NCI-H226 (cell line): Measurements from ENCODE around the gene TBC1D22B.
"Not testable (repeated sequence)": the region's sequence is repeated elsewhere in the genome, so short reads cannot be mapped to it uniquely, and the experiment has no call there.

Experiments
- DNase-seq: peaks from one replicate; pipeline ENCODE4 v3.0.0-alpha.2; 2015

Gene TBC1D22B

GRCh38 chr6:37305841-37306425 lies 48.4 kb downstream of the TBC1D22B start:
- DNase-seq = no peak

DNA sequence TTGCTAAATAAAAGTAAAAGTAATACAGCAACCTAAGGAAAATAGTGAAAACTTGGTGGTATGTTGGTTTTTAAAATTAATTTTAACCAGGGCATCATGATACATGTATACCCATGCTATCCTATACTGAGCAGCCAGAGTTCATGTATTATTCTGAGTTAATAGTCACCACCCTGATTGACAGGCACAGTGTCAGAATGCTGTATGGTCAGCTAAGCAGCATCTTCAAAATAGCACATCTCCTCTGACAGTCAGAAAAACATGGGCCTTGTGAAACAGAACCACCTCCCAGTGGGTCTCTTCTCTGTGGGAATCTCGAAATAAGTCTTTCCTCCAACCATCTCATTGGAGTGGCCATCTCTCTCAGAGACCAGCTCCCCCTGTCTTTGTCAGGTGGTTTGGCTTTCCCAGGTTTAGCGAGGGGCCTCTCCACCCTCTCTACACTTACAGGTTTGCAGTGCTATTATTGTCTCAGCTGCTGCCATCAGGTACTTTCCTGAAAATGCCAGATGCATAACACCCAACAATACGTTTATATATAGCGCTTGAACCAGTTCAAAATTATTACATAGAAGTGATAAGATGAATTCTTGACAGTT lies 49.2 kb downstream of the TBC1D22B start:
- DNase-seq = no peak

GRCh38 chr6:37307484-37307883 lies 49.9 kb downstream of the TBC1D22B start:
- DNase-seq = not testable (repeated sequence)

DNA sequence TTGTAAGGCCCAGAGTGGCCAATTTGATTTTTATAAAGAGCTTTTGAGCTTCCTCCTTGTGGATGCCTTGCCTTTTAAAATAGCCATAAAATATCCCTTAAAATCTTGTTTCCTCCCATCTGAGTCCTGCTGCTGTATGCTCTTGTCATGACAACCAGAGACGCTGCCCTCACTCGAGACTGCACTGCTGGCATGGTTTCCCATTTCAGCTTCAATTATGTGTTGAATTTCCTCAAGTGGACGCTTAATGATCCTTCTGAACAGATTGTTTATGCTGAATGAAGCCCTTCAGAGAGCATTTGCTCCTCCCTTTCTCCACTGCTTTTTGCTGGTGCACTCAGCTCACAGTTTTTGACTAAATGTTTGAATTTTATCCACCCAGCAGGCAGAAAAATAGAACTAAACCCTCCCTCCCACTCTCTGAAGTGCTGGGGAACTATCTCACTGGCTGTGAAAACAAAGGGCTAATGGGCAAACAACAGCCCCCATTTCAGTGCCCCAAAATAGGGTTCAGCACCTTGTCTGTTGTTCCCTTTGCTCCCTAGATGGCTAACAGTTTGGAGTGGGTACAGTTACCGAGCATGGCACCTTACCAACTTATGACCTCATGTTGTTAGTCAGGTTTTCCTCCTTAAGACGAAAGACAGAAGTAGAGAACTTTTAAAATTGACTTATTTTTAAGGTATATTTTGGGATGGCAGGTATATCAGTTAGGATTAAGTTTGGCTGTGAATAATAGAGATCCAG lies 50.7 kb downstream of the TBC1D22B start:
- no peak for DNase-seq

DNA sequence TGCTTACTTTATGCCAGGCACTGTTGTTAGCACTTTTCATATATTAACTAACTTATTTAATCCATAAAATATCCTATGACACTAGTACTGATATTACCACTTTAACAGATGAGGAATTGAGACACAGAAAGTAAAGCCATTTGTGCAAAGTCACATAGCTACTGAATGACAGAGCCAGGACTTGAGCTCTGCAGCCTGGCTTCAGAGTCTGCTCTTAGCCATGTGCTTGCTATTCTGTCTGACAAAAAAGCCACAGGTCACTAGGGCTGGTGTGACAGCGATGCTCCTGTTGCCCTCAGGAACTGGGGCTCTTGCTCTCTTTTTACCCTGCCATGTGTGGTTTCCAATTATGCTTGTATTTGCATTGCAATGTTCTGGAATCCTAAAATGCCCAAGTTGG lies 51.5 kb downstream of the TBC1D22B start:
- DNase-seq = no peak

GRCh38 chr6:37309692-37310091 lies 52.1 kb downstream of the TBC1D22B start:
- DNase-seq = no peak

DNA sequence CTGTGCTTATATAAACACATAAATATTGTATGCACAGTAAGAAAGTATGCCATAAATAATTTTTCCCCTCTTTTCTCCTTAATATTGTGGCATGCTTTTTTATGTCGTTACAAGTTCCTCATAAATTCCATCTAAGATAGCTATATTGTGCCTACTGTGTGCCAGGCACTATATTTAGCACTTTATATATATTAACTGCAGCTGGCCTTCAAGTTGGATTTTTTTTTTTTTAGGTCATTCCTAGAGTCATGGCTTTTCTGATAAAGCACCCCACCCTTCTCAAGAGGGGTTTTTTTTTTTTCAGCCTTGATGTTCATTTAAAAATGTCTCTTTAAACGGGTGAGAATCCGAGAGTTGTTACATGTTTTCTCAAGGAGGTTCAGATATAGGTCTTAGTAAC lies 53.4 kb downstream of the TBC1D22B start:
- no peak for DNase-seq

DNA sequence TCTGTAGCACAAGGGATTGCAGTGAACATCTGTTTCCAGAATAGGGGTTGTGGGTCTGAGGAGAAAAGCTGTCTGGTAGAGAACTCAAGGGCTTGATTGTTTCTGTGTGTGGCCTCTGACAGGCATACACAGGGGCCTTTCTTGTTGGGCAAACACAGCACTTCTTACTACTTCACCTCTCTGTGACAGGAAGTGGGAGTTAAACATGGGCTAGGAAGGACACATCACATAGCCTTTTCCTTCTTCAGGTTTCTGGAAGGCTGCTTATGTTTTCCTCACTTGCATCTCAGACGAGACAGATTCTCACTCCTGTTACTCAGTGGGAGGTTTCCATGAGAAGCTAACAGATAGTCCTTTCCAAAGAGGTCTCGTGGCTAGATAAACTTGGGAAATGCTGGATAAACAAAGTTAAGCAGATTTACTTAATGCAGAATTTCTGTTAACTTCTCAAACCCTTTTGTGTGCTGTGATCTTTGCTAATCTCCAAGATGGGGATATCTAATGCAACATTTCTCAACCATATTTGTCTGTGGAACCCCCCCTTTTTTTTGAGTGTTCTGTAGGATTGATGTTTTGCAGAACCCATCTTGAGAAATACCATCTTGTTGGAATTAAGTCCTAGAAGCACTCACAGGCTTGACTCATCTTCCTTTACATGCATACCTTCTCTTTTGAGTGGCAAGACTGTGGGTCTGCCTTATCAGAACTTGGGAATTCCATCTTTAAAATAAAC lies 54.3 kb downstream of the TBC1D22B start:
- DNase-seq = peak; percentile 67

DNA sequence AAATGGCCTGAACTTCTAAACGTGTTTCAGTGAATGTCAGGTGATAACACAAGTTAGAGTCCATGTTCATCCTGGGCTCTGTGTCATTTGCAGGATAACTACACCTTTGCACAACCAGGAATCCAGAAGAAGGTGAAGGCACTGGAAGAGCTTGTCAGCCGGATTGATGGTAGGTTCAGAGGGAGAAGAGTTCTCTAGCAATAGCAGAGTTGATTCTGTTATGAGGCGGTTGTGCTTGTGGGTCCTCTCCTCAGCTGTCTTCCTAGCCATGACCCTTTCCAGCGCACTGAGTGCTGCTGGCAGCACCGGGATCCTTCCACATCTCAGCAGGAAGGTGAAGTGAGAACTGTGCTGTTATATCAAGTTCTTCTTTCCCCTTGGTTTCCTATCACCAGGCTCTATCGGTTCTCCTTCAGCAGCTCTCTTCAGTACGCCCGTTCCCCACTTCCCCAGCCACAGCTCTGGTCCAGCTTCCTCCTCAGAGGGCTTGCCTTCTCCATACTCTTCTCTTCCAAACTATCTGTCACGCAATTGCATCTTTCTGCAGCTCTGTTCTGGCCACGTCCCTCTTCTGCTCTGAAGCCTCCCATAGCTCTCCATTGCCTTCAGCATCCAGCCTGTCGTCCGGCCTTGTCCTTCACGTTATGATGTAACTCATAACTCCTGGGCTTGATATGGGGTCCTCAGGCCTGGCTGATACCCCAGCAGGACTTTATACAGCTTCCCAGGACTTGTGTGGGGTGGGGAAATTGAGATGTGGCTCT lies 56.3 kb downstream of the TBC1D22B start:
- no peak for DNase-seq

DNA sequence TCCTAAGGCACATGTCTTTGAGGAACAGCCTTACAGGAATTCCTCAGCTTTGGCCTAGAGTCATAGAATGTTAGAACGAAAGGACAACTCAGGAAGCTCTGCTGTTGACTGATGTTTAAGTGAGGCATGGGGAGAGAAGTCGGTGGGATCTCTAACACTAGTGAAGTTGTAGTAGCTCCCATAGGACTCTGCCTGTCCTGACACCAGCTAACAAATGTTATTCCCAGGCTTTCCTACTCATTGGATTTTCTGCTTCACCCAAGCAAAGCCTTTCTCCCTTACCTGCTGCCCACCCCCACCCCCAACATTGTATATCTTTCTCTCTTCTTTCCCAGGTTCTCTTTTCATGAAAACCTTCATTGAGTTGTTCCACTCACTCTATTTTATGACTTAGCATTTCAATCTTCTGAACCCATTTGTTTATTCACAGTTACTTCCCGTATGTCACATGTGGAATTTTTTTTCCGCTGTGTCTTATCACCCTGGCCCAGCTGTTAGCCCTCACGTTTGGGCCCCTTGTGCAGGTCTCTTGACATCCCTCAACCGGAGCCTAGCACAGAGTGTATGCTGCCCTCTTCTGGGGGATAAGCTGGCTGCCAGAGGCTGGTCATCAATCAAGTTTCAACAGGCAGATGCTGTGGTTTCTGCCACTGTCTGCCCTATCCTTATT lies 57.0 kb downstream of the TBC1D22B start:
- DNase-seq = no peak

- DNase-seq = no peak
Observed at GRCh38 chr6:37315157-37315515, 57.6 kb downstream of the TBC1D22B start.

DNA sequence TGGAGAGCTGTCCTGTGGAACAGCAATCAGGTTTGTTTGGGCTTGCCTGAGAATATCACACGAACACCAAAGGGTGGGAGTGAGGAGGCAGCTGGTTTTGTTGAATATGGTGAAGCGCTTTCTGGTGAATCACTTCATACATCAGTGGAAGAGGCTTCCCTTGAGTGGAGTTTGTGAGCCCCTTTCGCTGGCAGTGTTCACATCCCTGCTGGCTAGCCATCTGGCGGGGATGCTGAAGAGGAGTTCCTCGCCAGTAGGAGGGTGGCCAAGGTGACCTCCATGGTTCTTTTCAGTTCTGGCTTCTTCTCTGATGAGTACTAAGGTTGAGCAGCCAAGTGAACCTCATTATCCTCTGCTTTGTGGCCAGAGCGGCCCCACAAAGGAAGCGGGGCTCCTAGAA lies 58.5 kb downstream of the TBC1D22B start:
- no peak for DNase-seq

- DNase-seq = no peak
Observed at GRCh38 chr6:37317312-37318038, 59.9 kb downstream of the TBC1D22B start.

GRCh38 chr6:37319156-37319555 lies 61.6 kb downstream of the TBC1D22B start:
- DNase-seq = no peak

DNA sequence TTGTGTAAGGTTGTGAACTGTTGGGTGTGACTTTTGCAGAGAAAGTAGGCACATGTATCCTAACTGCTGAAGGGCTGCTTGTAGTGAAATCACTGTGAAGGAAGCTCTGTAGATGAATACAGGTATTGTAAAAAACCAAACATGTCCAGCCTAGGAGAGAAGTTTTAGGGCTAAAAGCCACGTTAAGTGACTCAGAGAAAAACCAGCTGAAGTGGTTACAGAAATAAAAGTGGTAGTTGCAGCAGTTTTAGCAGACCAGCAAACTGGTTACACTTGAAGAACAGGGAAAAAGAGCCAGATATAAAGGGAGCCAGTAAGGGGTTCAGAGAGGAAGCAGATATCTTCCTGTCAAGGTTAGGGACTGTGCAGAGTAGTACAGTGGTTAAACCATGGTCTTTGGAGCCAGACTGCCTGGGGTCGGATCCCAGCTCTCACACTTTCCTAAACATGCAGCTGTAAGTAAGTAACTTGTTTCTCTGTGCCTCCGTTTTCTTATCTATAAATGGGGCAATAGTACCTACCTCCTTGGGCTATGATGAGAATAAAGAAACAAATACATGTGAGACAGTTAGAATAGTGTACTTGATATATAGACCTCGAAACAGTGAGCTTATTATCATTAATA lies 62.4 kb downstream of the TBC1D22B start:
- DNase-seq = no peak

DNA sequence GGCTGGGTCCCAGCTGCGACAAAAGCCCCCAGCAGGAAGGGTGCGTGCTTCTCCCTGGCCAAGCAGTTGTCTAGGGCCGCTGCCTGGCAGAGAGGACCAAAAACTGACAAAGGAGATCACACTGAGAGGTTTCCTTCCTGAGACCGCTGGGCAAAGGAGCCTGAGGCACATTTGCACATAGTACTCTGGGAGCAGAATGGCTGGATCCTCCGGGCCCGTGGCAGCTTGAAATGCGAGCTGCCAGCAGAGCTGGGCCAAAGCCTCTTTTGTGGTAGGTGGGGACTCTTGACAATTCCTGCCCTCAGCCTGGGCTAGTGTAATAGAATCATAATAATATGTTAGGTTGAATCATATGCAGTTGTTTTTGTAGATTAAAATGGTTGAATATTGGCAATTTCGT lies 63.1 kb downstream of the TBC1D22B start:
- DNase-seq = no peak

DNA sequence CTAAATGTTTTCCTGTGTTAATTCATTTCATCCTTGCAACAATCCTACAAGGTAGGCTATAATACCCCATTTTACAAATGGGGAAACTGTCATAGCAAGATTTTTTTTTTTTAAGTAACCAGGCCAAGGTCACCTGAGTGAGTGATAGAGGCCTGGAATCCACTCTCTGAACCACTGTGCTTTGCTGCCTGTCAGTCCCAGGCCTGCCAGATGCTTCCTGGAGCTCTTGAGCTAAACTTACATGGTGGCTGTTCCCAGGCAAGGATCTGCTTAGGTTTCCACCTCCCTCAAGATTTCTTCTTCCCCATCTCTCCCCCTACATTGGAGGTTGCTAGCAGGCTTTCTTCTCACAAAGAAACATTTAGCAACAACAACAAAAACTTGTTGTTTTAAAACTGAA lies 63.5 kb downstream of the TBC1D22B start:
- DNase-seq = no peak

DNA sequence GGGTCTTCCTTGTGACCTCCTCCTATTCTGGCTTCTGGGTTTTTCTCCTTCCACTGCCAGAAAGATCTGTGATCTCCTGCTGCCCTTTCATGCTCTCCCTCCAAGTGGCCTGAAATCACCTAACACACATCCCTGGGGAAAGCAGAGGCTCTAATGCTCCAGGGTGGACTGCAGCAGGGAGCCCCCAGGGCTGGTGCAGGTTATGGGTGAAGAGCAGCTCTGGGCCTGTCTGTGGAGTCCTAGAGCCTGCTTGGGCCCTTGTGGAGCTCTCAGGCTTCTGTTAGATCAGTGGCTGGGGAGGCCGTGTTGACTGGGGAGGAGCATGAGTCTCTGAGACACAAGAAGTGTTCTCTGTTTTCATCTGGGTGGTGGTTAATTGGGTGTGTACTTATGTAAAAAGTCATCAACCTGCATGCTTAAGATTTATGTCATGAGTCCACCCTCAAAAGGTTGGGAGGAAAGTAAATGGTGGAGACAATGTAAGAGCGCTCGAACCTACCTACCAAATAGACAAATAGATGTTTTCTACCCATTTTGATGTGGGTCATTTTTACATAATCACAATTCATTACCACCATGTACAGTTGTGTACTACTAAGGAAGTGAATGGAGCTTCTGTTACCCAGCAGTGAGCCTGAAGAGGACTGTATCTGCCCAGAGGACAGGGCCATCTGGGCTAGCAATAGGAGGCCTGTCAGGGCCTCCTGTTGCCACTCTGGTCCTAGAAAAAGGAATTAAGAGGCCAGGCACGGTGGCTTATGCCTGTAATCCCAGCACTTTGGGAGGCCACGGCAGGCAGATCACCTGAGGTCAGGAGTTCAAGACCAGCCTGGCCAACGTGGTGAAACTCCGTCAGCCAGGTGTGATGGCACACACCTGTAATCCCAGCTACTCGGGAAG lies 64.2 kb downstream of the TBC1D22B start:
- DNase-seq = no peak

- DNase-seq = no peak
Observed at GRCh38 chr6:37323580-37323979, 66.0 kb downstream of the TBC1D22B start.
